NCI-H2107 treated with DMSO at 0.1 percent for 48 hours (cell line): ENCODE data around the gene SEMA5A.

Source experiments
- DNase-seq: peaks from one replicate; lab custom pipeline; 2025; ENCODE audit not compliant: unreplicated experiment; lab: John Stamatoyannopoulos, UW

The SEMA5A gene

DNA sequence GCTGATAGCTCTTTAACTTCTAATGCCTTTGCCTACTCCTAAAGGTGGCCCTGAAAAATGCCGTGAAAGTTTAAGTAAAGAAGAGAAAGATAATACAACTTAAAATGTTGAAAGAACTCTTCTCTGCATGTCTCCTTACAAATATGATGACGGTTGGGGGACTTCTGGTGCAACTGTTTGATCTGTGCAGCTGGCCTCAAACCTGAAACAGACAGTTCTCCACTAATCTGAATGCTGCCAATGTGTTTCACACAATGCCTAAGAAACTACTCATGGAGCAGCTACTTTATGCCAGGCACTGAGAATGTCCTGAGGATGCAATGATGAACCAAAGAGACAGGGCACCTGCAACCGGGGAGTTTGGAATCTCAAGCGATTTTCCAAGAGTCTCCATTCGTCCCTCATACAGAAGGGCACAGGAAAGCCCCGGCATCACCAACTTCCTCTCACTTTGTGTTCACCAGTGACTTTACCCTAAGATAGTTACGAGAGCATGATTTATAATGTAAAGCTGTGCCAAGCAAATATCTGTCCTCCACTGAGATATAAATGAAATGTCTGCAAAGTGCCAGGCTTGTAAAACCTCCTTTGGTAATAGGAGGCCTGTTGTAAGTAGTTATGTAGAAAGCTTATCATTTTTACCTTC is 455.4 kb downstream of the SEMA5A start:
- DNase-seq: no peak

DNA sequence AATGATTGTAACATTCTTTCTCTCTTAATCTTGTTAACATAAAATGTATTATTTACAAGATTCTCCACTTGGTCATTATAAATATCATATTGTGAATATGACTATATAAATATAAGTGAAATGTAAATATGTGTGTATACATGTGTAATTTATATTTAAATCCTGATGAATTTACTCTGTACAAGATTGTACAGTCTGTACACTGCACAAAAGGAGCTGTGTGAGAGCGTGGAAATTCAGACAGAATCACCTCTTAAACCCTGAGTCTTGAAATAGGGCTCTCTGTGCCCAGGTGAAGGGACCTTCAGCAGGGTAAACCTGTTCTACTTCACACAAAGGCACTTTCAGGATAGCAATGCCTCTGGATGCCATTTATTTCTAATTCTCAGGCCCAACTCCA is 456.0 kb downstream of the SEMA5A start:
- DNase-seq: no peak

- no peak for DNase-seq
Observed at GRCh38 chr5:9082996-9083395, 462.9 kb downstream of the SEMA5A start.

- no peak for DNase-seq
Observed at GRCh38 chr5:9072701-9073100, 473.2 kb downstream of the SEMA5A start.

DNA sequence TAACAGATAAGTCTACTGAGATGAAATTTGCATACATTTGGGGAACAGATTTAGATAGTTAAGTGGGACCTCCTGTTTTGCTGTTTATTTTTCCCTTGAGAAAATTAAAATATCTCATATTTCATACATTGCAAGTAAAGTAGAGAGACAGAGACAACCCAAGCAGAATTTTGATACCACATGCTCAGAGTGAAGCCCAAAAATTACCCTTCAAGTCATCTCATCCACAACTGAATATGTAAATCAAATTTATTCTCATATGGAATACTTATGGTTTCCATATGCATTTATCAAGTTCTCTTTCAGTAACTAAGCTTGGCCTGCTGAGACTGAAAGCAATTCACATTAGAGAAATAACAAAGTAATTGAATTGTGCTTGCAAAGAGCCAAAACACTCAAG is 474.4 kb downstream of the SEMA5A start:
- no peak for DNase-seq

DNA sequence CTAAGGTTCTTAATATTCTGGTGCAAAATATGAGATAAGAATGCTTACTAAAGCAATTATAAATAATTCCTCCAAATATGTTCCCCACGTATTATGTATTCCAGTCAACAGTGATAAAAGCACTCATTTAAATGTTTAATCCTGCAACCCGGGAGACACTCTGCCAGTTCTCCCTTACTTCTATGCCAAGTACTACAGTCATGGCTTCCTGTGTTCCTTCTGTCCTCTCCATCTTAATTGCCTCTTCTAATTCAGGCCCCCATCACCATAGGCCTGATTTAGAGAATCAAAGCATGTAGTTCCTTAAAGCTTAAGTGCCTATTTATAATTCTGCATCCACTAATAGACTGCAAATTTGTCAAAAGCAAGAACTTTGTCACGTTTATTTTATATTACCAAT is 474.8 kb downstream of the SEMA5A start:
- no peak for DNase-seq

DNA sequence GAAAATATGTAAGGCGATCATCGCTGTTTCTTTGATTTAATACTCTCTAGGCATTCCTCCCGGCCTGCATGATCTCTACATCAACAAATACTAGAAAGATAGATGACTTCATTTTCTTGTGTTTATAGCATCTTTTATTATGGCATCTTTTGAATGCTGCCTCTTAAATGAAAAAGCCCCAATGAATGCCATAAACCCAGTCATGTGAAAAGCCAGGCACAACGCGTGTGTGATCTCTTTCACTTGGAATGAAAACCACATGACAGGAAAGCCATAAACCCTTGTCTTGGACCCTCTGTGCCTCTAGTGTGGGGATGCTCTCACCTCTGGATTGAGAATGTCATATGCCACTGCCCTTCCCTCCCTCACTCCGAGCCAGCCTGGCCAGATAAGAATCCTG is 476.2 kb downstream of the SEMA5A start:
- no peak for DNase-seq

DNA sequence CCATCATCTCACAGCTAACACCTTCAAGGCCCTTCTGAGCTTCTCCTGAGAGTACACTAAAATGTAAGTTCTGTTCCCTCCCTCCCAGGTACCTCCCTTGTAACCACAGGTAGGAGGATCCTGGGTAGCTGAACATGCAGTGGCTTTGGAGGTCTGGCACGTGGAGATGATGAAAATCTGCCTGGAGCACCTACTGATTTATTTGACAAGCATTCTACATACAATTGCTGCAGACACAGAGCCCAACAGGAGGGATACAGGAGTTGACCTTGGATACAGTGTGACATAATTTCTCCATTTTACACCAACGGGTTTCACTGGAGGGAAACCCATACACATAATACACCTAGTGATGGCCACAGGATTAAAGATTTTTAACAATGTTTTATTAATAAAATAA is 478.7 kb downstream of the SEMA5A start:
- peak; percentile 19 for DNase-seq

GRCh38 chr5:9066349-9066748 is 479.5 kb downstream of the SEMA5A start:
- no peak for DNase-seq

DNA sequence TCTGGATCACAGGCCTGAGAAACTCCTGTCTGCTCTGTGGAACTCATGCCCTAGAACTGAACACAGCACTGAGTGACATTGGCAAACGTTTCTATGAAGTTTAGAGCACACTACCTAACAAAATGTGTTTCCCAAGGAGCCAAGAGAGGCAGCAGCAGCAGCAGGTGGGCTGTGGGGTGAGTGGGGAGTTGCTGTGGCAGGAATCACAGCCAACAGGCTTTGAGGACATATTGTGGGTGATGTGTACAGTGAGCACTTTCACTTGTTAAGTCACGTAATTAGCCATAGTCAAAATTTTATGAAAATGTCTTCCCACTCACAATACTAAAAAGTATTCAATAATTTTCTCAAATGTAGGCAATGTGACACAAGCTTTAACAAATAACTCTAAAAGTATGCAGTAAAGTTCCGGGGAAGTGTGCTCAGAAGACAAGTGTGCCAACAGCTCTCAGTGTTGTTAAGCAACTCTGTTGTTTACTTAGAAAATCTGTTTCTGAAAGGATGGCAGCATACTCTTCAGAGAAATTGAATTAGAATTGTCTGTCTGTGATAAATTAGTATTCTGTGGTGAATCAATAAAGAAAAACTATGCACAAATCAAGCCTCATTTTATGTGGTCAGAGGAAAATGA is 482.1 kb downstream of the SEMA5A start:
- DNase-seq: no peak

- no peak for DNase-seq
Observed at GRCh38 chr5:9062873-9063272, 483.0 kb downstream of the SEMA5A start.

GRCh38 chr5:9059920-9060691 is 485.8 kb downstream of the SEMA5A start:
- DNase-seq: no peak

- no peak for DNase-seq
Observed at GRCh38 chr5:9058666-9059065, 487.2 kb downstream of the SEMA5A start.

DNA sequence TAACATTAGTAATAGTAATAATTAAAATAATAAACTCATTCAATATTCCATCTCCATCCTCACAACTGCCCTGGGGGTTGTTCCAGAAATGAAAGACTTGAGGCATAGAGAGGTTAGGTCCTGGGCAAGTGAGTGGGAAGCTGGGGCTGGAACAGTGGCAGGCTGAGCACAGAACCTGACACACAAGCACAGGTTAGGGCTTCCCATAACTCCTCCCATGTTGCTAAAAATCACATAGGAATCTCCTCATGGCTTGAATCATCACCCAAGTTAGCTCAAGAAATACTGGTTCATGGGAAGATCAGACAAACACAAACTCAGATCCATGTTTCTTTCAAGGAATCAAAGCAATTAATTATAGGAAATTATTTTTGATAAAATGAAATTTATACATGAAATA is 487.7 kb downstream of the SEMA5A start:
- no peak for DNase-seq

DNA sequence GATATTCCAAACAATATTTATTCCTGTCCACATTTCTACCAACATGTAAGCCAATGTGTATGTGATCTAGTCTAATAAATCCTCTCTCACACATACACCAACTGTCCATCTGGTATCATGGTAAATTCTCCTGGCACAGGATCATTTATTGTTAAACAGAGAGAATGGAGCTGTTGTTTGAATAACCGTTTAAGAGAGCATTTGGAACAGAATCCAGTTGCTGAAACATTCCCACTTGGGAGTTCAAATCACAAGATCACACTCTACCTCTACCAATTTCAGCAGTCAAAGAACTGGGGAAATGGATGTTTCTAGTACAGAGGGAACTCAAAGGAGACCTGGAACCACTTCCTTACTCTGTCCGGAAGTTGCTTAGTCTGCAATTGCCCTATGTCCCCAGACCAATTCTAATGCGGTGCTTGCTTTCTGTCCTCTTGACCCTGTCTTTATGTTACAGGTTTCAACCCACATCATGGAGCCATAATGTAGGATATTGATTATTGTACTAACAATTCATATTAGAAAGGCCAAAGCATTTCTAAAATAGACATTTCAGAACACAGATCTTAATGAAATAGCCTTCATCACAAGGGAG is 488.4 kb downstream of the SEMA5A start:
- DNase-seq: no peak

- peak; percentile 97 for DNase-seq
Observed at GRCh38 chr5:9056046-9056445, 489.8 kb downstream of the SEMA5A start.

DNA sequence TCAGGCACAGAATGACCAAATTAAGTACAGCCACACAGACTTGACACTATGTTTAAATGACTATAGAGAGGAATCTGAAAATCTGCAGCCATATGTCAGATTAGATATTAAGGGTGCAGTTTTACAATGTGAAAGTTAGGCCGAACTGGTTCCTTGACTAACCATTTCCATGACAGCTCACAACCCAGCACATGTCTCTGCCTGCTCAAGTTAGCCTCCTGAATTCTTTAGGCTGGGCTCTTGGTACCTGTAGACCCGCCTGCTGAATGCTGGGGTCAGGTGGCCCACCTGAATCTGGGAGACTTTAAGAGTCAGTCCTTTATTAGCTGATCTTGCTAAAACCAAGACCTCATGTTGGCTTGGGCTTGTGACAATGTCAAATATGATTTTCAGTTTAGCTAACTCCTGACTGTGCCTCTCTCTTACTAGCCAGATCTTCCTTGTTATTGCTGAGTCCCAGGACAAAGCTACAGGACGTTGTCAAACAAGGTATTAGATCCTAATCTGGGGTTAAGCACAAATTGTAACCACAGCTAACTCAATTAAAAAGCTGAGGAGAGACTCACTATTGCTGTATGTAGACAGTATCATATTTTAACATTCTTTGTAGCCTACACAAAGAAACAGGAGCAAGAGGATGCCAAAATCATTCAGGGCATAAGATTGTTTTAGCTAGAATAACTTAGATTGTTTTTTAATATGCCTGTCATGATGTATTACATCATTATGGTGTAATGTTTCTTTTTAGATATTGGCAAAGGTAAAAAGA is 490.9 kb downstream of the SEMA5A start:
- peak; percentile 29 for DNase-seq

- DNase-seq: no peak
Observed at GRCh38 chr5:9054322-9054721, 491.6 kb downstream of the SEMA5A start.

DNA sequence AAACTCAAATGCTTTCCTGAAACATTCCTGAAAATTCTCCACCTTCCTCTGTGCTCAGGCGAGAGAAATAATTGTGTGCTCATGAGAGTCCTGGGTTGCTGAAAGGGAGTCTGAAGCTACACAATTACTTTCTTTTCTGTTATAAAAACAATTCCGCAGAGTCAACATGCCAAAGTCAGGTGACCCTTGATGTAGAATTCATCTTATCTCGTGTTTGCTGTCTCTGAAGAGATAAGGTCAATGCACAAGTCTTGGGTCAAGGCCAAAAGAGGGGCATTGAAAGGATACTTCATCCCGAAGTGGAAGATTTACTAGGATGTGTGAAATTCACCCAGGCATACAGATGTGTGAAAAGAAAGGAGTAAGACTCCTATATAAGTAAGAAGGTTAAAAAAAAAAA is 493.5 kb downstream of the SEMA5A start:
- DNase-seq: no peak

DNA sequence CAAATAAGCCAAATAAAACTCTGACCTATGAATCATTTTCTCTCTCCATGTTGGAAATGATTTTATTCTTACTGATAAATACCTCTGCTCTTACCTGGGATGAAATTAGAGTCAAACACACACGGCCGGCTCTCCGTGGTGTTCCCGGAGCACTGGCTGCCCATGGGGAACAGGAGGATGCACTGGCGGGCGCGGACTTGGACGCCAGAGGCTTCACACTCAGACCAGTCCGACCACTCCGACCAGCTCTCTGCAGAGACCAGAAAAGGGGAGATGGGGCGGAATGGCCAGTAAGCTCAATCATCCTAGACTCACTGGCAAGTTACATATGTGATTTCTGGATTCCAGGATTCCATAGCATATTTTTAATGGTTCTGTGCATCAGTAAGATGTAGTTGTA is 494.1 kb downstream of the SEMA5A start:
- DNase-seq: no peak

- DNase-seq: no peak
Observed at GRCh38 chr5:9047932-9048331, 497.9 kb downstream of the SEMA5A start.
